IMR-90 (cell line): ENCODE measurements around the gene SNX30. TPM values are rescaled to one million over a fixed set of nuclear protein-coding genes. Genes with fewer than 3 reads are reported as not detected.

Experiments
- ATAC-seq: fragments of 200-7000 bp; cut with Tn5 transposase; 2 replicates; pipeline ENCODE4 v1.9.1; 2020; ENCODE audit warnings: low read depth, mild to moderate bottlenecking, moderate library complexity
- BruUV-seq: library from RNA; stranded (reverse); fragments of 400-500 nt; replicated peaks from 2 replicates; lab custom pipeline; 2021; lab: Mats Ljungman, UMichigan
- CTCF ChIA-PET: fragments of 300-600 bp; formaldehyde crosslinking; extraction: SDS; loops from one replicate; lab custom pipeline; 2021; ENCODE audit warnings: antibody characterized with exemption; lab: Yijun Ruan, JAX
- POLR2A ChIA-PET: fragments of 300-600 bp; sonication (Branson Sonifier 250); formaldehyde crosslinking; loops from one replicate; lab custom pipeline; 2022; ENCODE audit warnings: antibody characterized with exemption; ENCODE audit not compliant: unreplicated experiment; lab: Charles Lee
- DNase-seq: peaks from one replicate; pipeline ENCODE4 v3.0.0; 2013
- H2AFZ ChIP-seq: replicated peaks from 2 replicates; pipeline ENCODE3; 2013; ENCODE audit warnings: low read length, mild to moderate bottlenecking; ENCODE audit not compliant: poor library complexity
- H2AK5ac ChIP-seq: 2 replicates; pipeline ENCODE4 v1.6.1; 2013; ENCODE audit warnings: low read depth, low read length, inconsistent platforms
- H2AK9ac ChIP-seq: replicated peaks from 2 replicates; pipeline ENCODE3; 2013; ENCODE audit warnings: mild to moderate bottlenecking, low read depth, low read length, moderate library complexity; ENCODE audit not compliant: poor library complexity
- H2BK120ac ChIP-seq: 2 replicates; pipeline ENCODE4 v1.6.1; 2013; ENCODE audit warnings: low read depth, low read length, inconsistent platforms
- H2BK15ac ChIP-seq: 3 replicates; pipeline ENCODE4 v1.6.1; 2013; ENCODE audit warnings: low read depth, low read length, inconsistent platforms
- H2BK20ac ChIP-seq: 2 replicates; pipeline ENCODE4 v1.6.1; 2013; ENCODE audit warnings: low read depth, mild to moderate bottlenecking, inconsistent platforms, low read length, moderate library complexity
- H2BK5ac ChIP-seq: 2 replicates; pipeline ENCODE4 v1.6.1; 2013; ENCODE audit warnings: mild to moderate bottlenecking, low read depth, low read length, inconsistent platforms; ENCODE audit not compliant: poor library complexity, severe bottlenecking
- H3K14ac ChIP-seq: replicated peaks from 2 replicates; pipeline ENCODE4 v1.6.1; 2013; ENCODE audit warnings: low read depth, low read length, inconsistent platforms
- H3K18ac ChIP-seq: 2 replicates; pipeline ENCODE4 v1.6.1; 2013; ENCODE audit warnings: low read depth, low read length, control low read depth
- H3K23ac ChIP-seq: 2 replicates; pipeline ENCODE4 v1.6.1; 2013; ENCODE audit warnings: low read depth, low read length, inconsistent platforms
- H3K27ac ChIP-seq: 2 replicates; pipeline ENCODE4 v1.5.1; 2013; ENCODE audit warnings: mild to moderate bottlenecking, control low read depth, low read length; ENCODE audit not compliant: insufficient read depth
- H3K27me3 ChIP-seq: 2 replicates; pipeline ENCODE4 v1.6.1; 2013; ENCODE audit warnings: low read length; ENCODE audit not compliant: control insufficient read depth, insufficient read depth
- H3K36me3 ChIP-seq: 2 replicates; pipeline ENCODE4 v1.6.1; 2013; ENCODE audit warnings: low read length, mixed read lengths; ENCODE audit not compliant: control insufficient read depth, insufficient read depth
- H3K4ac ChIP-seq: 2 replicates; pipeline ENCODE4 v1.6.1; 2013; ENCODE audit warnings: low read depth, low read length, inconsistent platforms
- H3K4me1 ChIP-seq: 2 replicates; pipeline ENCODE4 v1.6.1; 2013; ENCODE audit warnings: low read length, mixed read lengths; ENCODE audit not compliant: control insufficient read depth, insufficient read depth
- H3K4me2 ChIP-seq: 2 replicates; pipeline ENCODE4 v1.6.1; 2013; ENCODE audit warnings: low read depth, mild to moderate bottlenecking, control low read depth, low read length, moderate library complexity
- H3K4me3 ChIP-seq: 2 replicates; pipeline ENCODE4 v1.5.1; 2013; ENCODE audit warnings: low read depth, mild to moderate bottlenecking, control low read depth, low read length, moderate library complexity; ENCODE audit not compliant: insufficient read depth
- H3K56ac ChIP-seq: 2 replicates; pipeline ENCODE4 v1.6.1; 2013; ENCODE audit warnings: low read length, inconsistent platforms; ENCODE audit not compliant: insufficient read depth; ENCODE audit errors: extremely low read depth
- H3K79me1 ChIP-seq, 2 experiments: 2 replicates each; pipeline ENCODE4 v1.6.1; 2013; ENCODE audit warnings: low read length in 2 of 2, inconsistent platforms in 1 of 2, low read depth in 1 of 2
- H3K9ac ChIP-seq: 2 replicates; pipeline ENCODE4 v1.6.1; 2013; ENCODE audit warnings: low read depth, low read length, control low read depth
- H3K9me1 ChIP-seq: 2 replicates; pipeline ENCODE4 v1.6.1; 2013; ENCODE audit warnings: low read length, inconsistent platforms; ENCODE audit not compliant: insufficient read depth
- H3K9me3 ChIP-seq: 2 replicates; pipeline ENCODE4 v1.6.1; 2013; ENCODE audit warnings: low read length; ENCODE audit not compliant: control insufficient read depth, insufficient read depth
- H4K20me1 ChIP-seq: 2 replicates; pipeline ENCODE4 v1.6.1; 2013; ENCODE audit warnings: low read length, inconsistent platforms; ENCODE audit not compliant: insufficient read depth
- H4K5ac ChIP-seq: 2 replicates; pipeline ENCODE4 v1.6.1; 2013; ENCODE audit warnings: mild to moderate bottlenecking, low read depth, low read length, control low read depth
- H4K8ac ChIP-seq, 2 experiments: 2 replicates each; pipeline ENCODE4 v1.6.1; 2013; ENCODE audit warnings: low read depth in 2 of 2, low read length in 2 of 2, control low read depth in 1 of 2, inconsistent platforms in 1 of 2
- H4K91ac ChIP-seq: 2 replicates; pipeline ENCODE4 v1.6.1; 2013; ENCODE audit warnings: low read depth, low read length, inconsistent platforms; ENCODE audit not compliant: insufficient read depth
- CTCF ChIP-seq: conservative IDR thresholded peaks from 2 replicates; pipeline ENCODE4 v1.5.1; 2012; ENCODE audit warnings: mild to moderate bottlenecking, low read depth, low read length, improper control_type of control experiment
- ELK1 ChIP-seq: fragments of 150-350 bp; IDR thresholded peaks from 2 replicates; pipeline ENCODE4 v1.6.1; 2016; ENCODE audit warnings: low read depth, mild to moderate bottlenecking, low read length, moderate library complexity, borderline replicate concordance
- MAFK ChIP-seq: IDR thresholded peaks from 2 replicates; pipeline ENCODE4 v1.6.1; 2012; ENCODE audit warnings: low read depth, low read length, improper control_type of control experiment
- MXI1 ChIP-seq: IDR thresholded peaks from 2 replicates; pipeline ENCODE4 v1.6.1; 2012; ENCODE audit warnings: low read depth, mild to moderate bottlenecking, low read length, moderate library complexity, borderline replicate concordance
- RAD21 ChIP-seq: IDR thresholded peaks from 2 replicates; pipeline ENCODE4 v1.6.1; 2012; ENCODE audit warnings: low read length, improper control_type of control experiment
- SMC3 ChIP-seq: fragments of 150-350 bp; IDR thresholded peaks from 2 replicates; pipeline ENCODE4 v1.6.1; 2016; ENCODE audit warnings: low read depth, mild to moderate bottlenecking, antibody characterized with exemption, low read length, moderate library complexity
- WGBS, 2 experiments: methylation state at CpG; one replicate each; pipeline versions ENCODE4 v1.1.5 to v1.1.7; 2013; ENCODE audit warnings: missing lambda C conversion rate in 2 of 2; ENCODE audit not compliant: insufficient read length in 1 of 2; ENCODE audit errors: extremely low coverage in 2 of 2; 5-methylcytosine and 5-hydroxymethylcytosine counted together
- dilution Hi-C: fragments of 300-500 bp; cut with HindIII; formaldehyde crosslinking; loops from one replicate; pipeline ENCODE4 v1.14.3; 2018; ENCODE audit warnings: low sequenced_read_pairs; ENCODE audit not compliant: unreplicated experiment
- in situ Hi-C: fragments of 300-500 bp; cut with MboI; formaldehyde crosslinking; loops from 3 replicates; pipeline ENCODE4 v1.14.3; 2019; ENCODE audit warnings: low sequenced_read_pairs, inconsistent platforms, mixed read lengths
- intact Hi-C: fragments of 100-400 bp; cut with micrococcal nuclease; formaldehyde crosslinking; loops from 2 replicates; pipeline ENCODE4 v1.10.0; 2022
- polyA plus RNA-seq, 3 experiments: library from polyadenylated mRNA; depleted of rRNA; stranded (reverse); fragments of >200 nt; gene quantifications; 2 replicates each; pipeline ENCODE4 v1.2.3, GENCODE V29; 2012; ENCODE audit warnings: low replicate concordance in 1 of 3
- total RNA-seq: library from RNA; depleted of rRNA; stranded (reverse); fragments of >200 nt; gene quantifications from 2 replicates; pipeline ENCODE4 v1.2.3, GENCODE V29; 2012; rRNA removed

Gene SNX30
- total and polyA plus RNA-seq, 2 of the 4 experiments (the other 2 are of a cell fraction): 8.0 to 18.8 TPM

GRCh38 chr9:112921549-112921948, 171.0 kb downstream of the SNX30 start:
- no peaks in the 10 kb centered on the region for H3K36me3 ChIP-seq
- dilution Hi-C loops (no loop called here), intact Hi-C loops (loop anchor here (5.0 kb wide), 1 partner anchor 191 kb away; no protein-coding TSS in a partner anchor), in situ Hi-C loops (no loop called here)
- WGBS, 2 experiments: no CpG with 5 or more reads among the region's 3 CpGs
- H3K4me3 ChIP-seq: no peak overlapping the region
- H2AK5ac ChIP-seq: no peak overlapping the region
- no peak overlapping the region for H3K4me2 ChIP-seq
- H4K91ac ChIP-seq: no peak overlapping the region
- H4K5ac ChIP-seq: no peak overlapping the region
- peak; percentile 89 for ATAC-seq
- H3K18ac ChIP-seq: no peak overlapping the region
- TF ChIP-seq MXI1 (no peak), MAFK (no peak), SMC3 (peak; percentile 46), RAD21 (peak; percentile 59), ELK1 (no peak), CTCF (peak; percentile 58)
- H2BK5ac ChIP-seq: no peak overlapping the region
- H3K14ac ChIP-seq: no peak overlapping the region
- H2BK15ac ChIP-seq: no peak overlapping the region
- no peaks in the 10 kb centered on the region for H4K20me1 ChIP-seq
- no peaks in the 10 kb centered on the region for H3K79me1 ChIP-seq
- H3K9me3 ChIP-seq: no peaks in the 10 kb centered on the region
- H3K9me1 ChIP-seq: no peaks in the 10 kb centered on the region
- no peak overlapping the region for H3K23ac ChIP-seq
- no peak overlapping the region for H2BK20ac ChIP-seq
- H3K27me3 ChIP-seq: peaks cover 37% of the 10 kb centered on the region
- ChIA-PET POLR2A (no interaction called here), CTCF (no interaction called here)
- peak; percentile 63 for DNase-seq
- no peak overlapping the region for H3K56ac ChIP-seq
- no peak overlapping the region for H3K4ac ChIP-seq
- no peak overlapping the region for H2BK120ac ChIP-seq
- no peak overlapping the region for H3K27ac ChIP-seq
- no peak overlapping the region for H3K9ac ChIP-seq
- no peak overlapping the region for H2AFZ ChIP-seq
- H3K4me1 ChIP-seq: no peaks in the 10 kb centered on the region
- H4K8ac ChIP-seq: no peak overlapping the region
- no TSS peak for BruUV-seq
- no peak overlapping the region for H2AK9ac ChIP-seq

Other genes starting within 250 kb of the SNX30 start
- 15.4 and 23.3 TPM in 2 replicates for gene INIP, start 32.6 kb upstream of the SNX30 start, total RNA-seq
- gene INIP, start 32.6 kb upstream of the SNX30 start, polyA plus RNA-seq (2012; rRNA removed): 10.7 and 11.1 TPM in 2 replicates
- not detected in 2 replicates for gene SLC46A2, start 140.1 kb downstream of the SNX30 start, total RNA-seq
- not detected in 2 replicates for gene SLC46A2, start 140.1 kb downstream of the SNX30 start, polyA plus RNA-seq (2012; rRNA removed)